B cell (primary cell): ENCODE data around the gene TRNAU1AP.

Source experiments
- CTCF ChIP-seq: fragments of 200-600 bp; IDR thresholded peaks from one replicate; pipeline ENCODE4 v1.8.0; 2022; ENCODE audit warnings: antibody characterized with exemption, mild to moderate bottlenecking
- EZH2 ChIP-seq: IDR thresholded peaks from 2 replicates; pipeline ENCODE4 v1.6.1; 2012; ENCODE audit warnings: borderline replicate concordance, low read depth, mild to moderate bottlenecking, moderate library complexity, low read length; ENCODE audit not compliant: insufficient read depth, poor library complexity, severe bottlenecking

GRCh38 chr1:28505406-28506187 is 47.3 kb upstream of the TRNAU1AP start, which contains the start of gene RCC1:
- TF ChIP-seq CTCF (no peak), EZH2 (no peak)
